ENCODE measurements around the gene PFKL.

DNA sequence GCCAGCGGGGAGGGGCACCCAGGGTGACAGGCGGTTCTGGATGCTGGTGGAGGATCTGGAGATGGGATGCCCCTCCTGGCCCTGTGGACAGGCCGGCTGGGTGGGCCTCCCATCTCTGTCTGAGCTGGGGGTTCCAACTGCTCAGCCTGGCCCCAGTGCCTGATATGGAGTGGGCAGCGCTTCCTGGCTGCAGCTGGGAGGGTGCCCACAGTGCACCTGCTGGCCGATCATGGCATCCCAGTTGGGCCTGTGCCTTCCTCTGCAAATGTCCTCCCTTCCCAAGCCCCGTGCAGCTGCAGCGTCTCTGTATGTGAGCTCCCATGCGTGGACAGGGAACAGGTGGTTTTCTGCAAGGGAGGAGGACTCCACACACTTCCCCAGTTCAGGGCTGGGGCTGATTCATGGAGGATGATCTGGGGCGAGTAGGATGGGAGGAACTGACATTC lies 2.1 kb downstream of the PFKL start:
- TF ChIP-seq, protein P1, sequence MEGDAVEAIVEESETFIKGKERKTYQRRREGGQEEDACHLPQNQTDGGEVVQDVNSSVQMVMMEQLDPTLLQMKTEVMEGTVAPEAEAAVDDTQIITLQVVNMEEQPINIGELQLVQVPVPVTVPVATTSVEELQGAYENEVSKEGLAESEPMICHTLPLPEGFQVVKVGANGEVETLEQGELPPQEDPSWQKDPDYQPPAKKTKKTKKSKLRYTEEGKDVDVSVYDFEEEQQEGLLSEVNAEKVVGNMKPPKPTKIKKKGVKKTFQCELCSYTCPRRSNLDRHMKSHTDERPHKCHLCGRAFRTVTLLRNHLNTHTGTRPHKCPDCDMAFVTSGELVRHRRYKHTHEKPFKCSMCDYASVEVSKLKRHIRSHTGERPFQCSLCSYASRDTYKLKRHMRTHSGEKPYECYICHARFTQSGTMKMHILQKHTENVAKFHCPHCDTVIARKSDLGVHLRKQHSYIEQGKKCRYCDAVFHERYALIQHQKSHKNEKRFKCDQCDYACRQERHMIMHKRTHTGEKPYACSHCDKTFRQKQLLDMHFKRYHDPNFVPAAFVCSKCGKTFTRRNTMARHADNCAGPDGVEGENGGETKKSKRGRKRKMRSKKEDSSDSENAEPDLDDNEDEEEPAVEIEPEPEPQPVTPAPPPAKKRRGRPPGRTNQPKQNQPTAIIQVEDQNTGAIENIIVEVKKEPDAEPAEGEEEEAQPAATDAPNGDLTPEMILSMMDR (IDR thresholded peaks at IDR 0.05; ENCODE audit: insufficient read depth, low read length), result no peak
- peak; percentile 43 for TF ChIP-seq POLR2AphosphoS5 (IDR thresholded peaks at IDR 0.05; ENCODE audit: low read depth)
- no peak for TF ChIP-seq GABPA (IDR thresholded peaks at IDR 0.05; ENCODE audit: low read depth)

Data from HL-60 (cell line).